HG02852 (cell line): ENCODE measurements around the gene EXOSC1.
"Not testable (repeated sequence)": the region's sequence is repeated elsewhere in the genome, so short reads cannot be mapped to it uniquely, and the experiment has no call there.

Experiments used
- ATAC-seq: cut with Tn5 transposase; IDR thresholded peaks from one replicate; pipeline ENCODE4 v1.9.1; 2021; ENCODE audit warnings: mild to moderate bottlenecking, moderate library complexity; ENCODE audit not compliant: unreplicated experiment

The EXOSC1 gene

GRCh38 chr10:97459933-97460332 lies 14.1 kb upstream of the EXOSC1 start:
- no peak for ATAC-seq

- no peak for ATAC-seq
Measured at GRCh38 chr10:97459111-97459510, 13.3 kb upstream of the EXOSC1 start.

GRCh38 chr10:97456686-97457065 lies 10.9 kb upstream of the EXOSC1 start:
- no peak for ATAC-seq

GRCh38 chr10:97456034-97456685 lies 10.4 kb upstream of the EXOSC1 start:
- ATAC-seq = no peak

- ATAC-seq = no peak
Measured at GRCh38 chr10:97454330-97455036, 8.7 kb upstream of the EXOSC1 start.

- no peak for ATAC-seq
Measured at GRCh38 chr10:97452352-97452751, 6.5 kb upstream of the EXOSC1 start.

GRCh38 chr10:97451605-97452004 lies 5.8 kb upstream of the EXOSC1 start:
- no peak for ATAC-seq

GRCh38 chr10:97450828-97451227 lies 5.0 kb upstream of the EXOSC1 start:
- no peak for ATAC-seq

GRCh38 chr10:97445357-97445721 lies 467 bp downstream of the EXOSC1 start:
- ATAC-seq = no peak

- ATAC-seq = no peak
Measured at GRCh38 chr10:97444212-97444611, 1.6 kb downstream of the EXOSC1 start.

- ATAC-seq = no peak
Measured at GRCh38 chr10:97442277-97442676, 3.5 kb downstream of the EXOSC1 start.

- no peak for ATAC-seq
Measured at GRCh38 chr10:97435211-97435610, 10.6 kb downstream of the EXOSC1 start.

- ATAC-seq = no peak
Measured at GRCh38 chr10:97434557-97434956, 11.2 kb downstream of the EXOSC1 start.

- ATAC-seq = no peak
Measured at GRCh38 chr10:97434055-97434454, 11.8 kb downstream of the EXOSC1 start.

GRCh38 chr10:97428572-97428981 lies 17.2 kb downstream of the EXOSC1 start:
- no peak for ATAC-seq

GRCh38 chr10:97427571-97428179 lies 18.1 kb downstream of the EXOSC1 start:
- ATAC-seq = no peak

GRCh38 chr10:97426776-97427570 lies 18.8 kb downstream of the EXOSC1 start:
- ATAC-seq = no peak

GRCh38 chr10:97425964-97426775 lies 19.6 kb downstream of the EXOSC1 start, which contains the start of gene PGAM1:
PGAM1 (plus strand) TSS chr10:97426191; CDS start chr10:97426308, 117 bp downstream.
- ATAC-seq = peak; percentile 74

- not testable (repeated sequence) for ATAC-seq
Measured at GRCh38 chr10:97423757-97424098, 22.1 kb downstream of the EXOSC1 start.

- ATAC-seq = no peak
Measured at GRCh38 chr10:97416565-97416964, 29.2 kb downstream of the EXOSC1 start.

GRCh38 chr10:97412891-97413304 lies 32.9 kb downstream of the EXOSC1 start:
- ATAC-seq = no peak
